ENCODE data around the gene AQP12A. TPM values are rescaled to one million over a fixed set of nuclear protein-coding genes. Genes with fewer than 3 reads are reported as not detected.

The AQP12A gene
- total and polyA plus RNA-seq, 9 of the 15 experiments (the other 6 are each of a cell fraction or from before 2014, with no cell fraction given): not detected

DNA sequence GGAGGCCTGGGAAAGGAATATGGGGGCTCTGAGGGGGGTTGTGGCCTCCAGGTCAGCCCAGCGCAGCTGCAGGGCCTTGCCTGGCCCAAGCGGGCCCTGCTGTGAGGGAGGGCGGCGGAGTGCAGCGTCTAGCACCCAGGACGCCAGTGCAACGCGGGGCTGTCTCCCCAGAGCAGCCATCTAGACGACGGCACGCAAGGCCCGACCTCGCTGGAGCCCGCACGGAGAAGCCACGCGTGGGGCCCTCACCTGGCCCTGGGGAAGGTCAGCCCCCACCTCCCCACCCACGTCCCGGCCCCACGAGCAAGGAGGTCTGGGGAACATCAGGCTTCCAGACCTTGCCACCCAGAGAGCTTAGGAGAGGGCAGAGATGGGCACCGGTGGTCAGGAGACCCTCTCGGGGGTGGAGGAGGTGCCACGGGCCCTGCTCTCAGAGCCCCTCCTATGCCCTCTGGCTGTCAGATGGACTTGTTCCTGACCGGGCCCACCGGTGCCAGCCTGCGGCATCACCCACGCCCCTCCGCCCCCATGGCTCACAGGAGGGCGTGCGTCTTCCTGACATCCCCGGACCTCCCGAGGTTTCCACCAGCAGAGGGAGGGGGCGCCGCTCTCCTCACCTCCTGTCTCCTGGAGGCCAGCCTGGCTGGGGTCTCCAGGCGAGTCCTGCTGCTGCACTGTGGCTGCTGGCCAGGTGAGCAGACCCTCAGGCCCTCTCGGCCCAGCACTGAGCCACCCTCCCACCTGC lies 49.4 kb upstream of the AQP12A start (continued):
- TF ChIP-seq, protein P1, sequence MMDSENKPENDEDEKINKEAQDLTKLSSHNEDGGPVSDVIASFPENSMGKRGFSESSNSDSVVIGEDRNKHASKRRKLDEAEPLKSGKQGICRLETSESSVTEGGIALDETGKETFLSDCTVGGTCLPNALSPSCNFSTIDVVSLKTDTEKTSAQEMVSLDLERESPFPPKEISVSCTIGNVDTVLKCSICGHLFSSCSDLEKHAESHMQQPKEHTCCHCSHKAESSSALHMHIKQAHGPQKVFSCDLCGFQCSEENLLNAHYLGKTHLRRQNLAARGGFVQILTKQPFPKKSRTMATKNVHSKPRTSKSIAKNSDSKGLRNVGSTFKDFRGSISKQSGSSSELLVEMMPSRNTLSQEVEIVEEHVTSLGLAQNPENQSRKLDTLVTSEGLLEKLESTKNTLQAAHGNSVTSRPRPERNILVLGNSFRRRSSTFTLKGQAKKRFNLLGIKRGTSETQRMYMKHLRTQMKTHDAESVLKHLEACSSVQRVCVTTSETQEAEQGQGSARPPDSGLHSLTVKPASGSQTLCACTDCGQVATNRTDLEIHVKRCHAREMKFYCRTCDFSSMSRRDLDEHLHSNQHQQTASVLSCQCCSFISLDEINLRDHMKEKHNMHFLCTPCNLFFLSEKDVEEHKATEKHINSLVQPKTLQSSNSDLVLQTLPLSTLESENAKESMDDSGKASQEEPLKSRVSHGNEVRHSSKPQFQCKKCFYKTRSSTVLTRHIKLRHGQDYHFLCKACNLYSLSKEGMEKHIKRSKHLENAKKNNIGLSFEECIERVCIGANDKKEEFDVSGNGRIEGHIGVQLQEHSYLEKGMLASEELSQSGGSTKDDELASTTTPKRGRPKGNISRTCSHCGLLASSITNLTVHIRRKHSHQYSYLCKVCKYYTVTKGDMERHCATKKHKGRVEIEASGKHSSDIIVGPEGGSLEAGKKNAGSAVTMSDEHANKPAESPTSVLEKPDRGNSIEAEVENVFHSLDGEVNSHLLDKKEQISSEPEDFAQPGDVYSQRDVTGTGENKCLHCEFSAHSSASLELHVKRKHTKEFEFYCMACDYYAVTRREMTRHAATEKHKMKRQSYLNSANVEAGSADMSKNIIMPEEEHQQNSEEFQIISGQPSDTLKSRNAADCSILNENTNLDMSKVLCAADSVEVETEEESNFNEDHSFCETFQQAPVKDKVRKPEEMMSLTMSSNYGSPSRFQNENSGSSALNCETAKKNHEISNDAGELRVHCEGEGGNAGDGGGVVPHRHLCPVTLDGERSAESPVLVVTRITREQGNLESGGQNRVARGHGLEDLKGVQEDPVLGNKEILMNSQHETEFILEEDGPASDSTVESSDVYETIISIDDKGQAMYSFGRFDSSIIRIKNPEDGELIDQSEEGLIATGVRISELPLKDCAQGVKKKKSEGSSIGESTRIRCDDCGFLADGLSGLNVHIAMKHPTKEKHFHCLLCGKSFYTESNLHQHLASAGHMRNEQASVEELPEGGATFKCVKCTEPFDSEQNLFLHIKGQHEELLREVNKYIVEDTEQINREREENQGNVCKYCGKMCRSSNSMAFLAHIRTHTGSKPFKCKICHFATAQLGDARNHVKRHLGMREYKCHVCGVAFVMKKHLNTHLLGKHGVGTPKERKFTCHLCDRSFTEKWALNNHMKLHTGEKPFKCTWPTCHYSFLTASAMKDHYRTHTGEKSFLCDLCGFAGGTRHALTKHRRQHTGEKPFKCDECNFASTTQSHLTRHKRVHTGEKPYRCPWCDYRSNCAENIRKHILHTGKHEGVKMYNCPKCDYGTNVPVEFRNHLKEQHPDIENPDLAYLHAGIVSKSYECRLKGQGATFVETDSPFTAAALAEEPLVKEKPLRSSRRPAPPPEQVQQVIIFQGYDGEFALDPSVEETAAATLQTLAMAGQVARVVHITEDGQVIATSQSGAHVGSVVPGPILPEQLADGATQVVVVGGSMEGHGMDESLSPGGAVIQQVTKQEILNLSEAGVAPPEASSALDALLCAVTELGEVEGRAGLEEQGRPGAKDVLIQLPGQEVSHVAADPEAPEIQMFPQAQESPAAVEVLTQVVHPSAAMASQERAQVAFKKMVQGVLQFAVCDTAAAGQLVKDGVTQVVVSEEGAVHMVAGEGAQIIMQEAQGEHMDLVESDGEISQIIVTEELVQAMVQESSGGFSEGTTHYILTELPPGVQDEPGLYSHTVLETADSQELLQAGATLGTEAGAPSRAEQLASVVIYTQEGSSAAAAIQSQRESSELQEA (IDR thresholded peaks at IDR 0.05; ENCODE audit: low read depth): no peak
- TF ChIP-seq NR2F6 (CRISPR knock-in tag; IDR thresholded peaks at IDR 0.05) (no peak), ZBTB8A (IDR thresholded peaks at IDR 0.05; ENCODE audit: partially characterized antibody) (no peak), KLF1 (tag; IDR thresholded peaks at IDR 0.05) (no peak), PURB (CRISPR knock-in tag; IDR thresholded peaks at IDR 0.05; ENCODE audit: low read depth) (no peak), HEY1 (CRISPR knock-in tag; IDR thresholded peaks at IDR 0.05; ENCODE audit: borderline replicate concordance) (no peak)
- TF ChIP-seq, protein P2, sequence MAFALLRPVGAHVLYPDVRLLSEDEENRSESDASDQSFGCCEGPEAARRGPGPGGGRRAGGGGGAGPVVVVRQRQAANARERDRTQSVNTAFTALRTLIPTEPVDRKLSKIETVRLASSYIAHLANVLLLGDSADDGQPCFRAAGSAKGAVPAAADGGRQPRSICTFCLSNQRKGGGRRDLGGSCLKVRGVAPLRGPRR (CRISPR knock-in tag; IDR thresholded peaks at IDR 0.05): no peak
